Peyer's patch (tissue), 4 donors: ENCODE data around the gene SLC23A1.

Experiments used
- POLR2A ChIP-seq, 2 donors: fragments of 450-650 bp; IDR thresholded peaks; one replicate each; pipeline ENCODE4 v1.5.1; 2017; ENCODE audit warnings: antibody characterized with exemption in 2 of 2, mild to moderate bottlenecking in 2 of 2, moderate library complexity in 2 of 2
- TF ChIP-seq, protein P1 (sequence below), 6 experiments: fragments of 450-650 bp in 4 of 6; fragments of 200-600 bp in 2 of 6; sonication (generic) in 1 of 6; IDR thresholded peaks; one replicate each; pipeline ENCODE4 v1.5.1; 2017 to 2019; ENCODE audit warnings: antibody characterized with exemption in 6 of 6, mild to moderate bottlenecking in 3 of 6, moderate library complexity in 1 of 6

DNA sequence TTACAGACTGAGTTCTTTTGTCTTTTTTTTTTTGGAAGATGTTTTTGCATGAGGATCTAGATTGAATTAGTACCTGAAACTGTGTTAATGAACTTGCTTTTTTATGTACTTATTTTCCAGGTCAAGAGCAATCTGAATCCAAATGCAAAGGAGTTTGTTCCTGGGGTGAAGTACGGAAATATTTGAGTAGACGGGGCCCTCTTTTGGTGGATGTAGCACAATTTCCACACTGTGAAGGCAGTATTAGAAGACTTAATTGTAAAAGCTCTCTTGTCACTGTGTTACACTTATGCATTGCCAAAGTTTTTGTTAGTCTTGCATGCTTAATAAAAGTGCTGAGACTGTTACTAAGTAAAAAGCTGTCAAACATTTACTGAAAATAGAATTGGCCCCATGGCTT is 14.5 kb downstream of the SLC23A1 start:
- TF ChIP-seq, protein P1, sequence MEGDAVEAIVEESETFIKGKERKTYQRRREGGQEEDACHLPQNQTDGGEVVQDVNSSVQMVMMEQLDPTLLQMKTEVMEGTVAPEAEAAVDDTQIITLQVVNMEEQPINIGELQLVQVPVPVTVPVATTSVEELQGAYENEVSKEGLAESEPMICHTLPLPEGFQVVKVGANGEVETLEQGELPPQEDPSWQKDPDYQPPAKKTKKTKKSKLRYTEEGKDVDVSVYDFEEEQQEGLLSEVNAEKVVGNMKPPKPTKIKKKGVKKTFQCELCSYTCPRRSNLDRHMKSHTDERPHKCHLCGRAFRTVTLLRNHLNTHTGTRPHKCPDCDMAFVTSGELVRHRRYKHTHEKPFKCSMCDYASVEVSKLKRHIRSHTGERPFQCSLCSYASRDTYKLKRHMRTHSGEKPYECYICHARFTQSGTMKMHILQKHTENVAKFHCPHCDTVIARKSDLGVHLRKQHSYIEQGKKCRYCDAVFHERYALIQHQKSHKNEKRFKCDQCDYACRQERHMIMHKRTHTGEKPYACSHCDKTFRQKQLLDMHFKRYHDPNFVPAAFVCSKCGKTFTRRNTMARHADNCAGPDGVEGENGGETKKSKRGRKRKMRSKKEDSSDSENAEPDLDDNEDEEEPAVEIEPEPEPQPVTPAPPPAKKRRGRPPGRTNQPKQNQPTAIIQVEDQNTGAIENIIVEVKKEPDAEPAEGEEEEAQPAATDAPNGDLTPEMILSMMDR (IDR thresholded peaks at IDR 0.05): no peak
- TF ChIP-seq POLR2A (IDR thresholded peaks at IDR 0.05): no peak
